ENCODE data around the gene AXDND1. TPM values are rescaled to one million over a fixed set of nuclear protein-coding genes. Genes with fewer than 3 reads are reported as not detected.

Gene AXDND1
- total and polyA plus RNA-seq, 12 donors: 0.03 to 0.17 (median 0.15) TPM; not detected in 8

DNA sequence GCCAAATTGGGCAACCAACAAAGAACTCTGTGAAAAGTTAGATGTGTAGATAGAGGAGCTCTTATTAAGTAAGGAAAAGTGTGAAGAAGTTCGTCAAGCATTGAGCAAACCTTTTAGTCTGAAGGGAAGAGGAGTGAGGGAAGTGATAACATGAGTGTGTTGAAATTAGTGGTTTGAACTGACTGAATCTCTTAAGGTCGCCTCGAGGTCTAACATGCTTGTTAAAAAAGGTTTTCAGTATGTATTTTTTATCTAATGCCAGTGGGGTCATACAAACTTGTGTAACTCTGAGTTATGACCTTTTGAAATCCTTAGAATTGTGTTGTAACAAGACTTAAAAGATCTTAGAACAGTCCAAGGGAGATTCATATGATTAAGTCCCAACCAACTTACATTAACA is 38.1 kb upstream of the AXDND1 start:
- Histone ChIP-seq H3K9me3 (peaks cover 0 to 10% (median 0%) of the 10 kb centered on the region in 11 donors), H3K36me3 (peaks cover 0 to 43% (median 0%) of the 10 kb centered on the region in 9 donors), H3K4me1 (peaks cover 0 to 25% (median 0%) of the 10 kb centered on the region in 9 donors), H3K27me3 (no peaks in the 10 kb centered on the region), H3K4me3 (no peak overlapping the region), H3K27ac (peak overlapping the region in 1 of 10 donors; percentile 75)
- TF ChIP-seq, protein P1, sequence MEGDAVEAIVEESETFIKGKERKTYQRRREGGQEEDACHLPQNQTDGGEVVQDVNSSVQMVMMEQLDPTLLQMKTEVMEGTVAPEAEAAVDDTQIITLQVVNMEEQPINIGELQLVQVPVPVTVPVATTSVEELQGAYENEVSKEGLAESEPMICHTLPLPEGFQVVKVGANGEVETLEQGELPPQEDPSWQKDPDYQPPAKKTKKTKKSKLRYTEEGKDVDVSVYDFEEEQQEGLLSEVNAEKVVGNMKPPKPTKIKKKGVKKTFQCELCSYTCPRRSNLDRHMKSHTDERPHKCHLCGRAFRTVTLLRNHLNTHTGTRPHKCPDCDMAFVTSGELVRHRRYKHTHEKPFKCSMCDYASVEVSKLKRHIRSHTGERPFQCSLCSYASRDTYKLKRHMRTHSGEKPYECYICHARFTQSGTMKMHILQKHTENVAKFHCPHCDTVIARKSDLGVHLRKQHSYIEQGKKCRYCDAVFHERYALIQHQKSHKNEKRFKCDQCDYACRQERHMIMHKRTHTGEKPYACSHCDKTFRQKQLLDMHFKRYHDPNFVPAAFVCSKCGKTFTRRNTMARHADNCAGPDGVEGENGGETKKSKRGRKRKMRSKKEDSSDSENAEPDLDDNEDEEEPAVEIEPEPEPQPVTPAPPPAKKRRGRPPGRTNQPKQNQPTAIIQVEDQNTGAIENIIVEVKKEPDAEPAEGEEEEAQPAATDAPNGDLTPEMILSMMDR (IDR thresholded peaks at IDR 0.05): no peak
- intact Hi-C loops (cut with DNase I): no loop called here
- ATAC-seq (no peak), DNase-seq (no peak)
- 64 to 65% methylated on average over 3 of the region's 3 CpGs for WGBS, 2 donors

DNA sequence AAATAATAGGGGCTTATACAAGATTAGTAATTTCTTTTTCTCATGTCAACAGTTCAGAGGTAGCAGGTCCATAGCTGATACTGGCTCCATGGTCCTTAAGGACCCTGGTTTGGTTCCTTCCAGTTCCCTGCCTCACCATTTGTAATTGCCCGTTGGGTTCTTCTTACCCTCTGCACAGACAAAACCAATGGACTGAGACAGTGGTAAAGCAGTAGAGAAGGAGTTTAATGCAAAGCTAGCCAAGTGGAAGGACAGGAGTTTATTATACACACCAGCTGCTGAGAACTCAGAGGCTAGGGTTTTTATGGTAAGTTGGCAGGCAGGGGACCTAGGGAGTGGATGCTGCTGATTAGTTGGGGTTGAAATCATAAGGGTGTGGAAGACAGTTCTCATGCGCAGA is 35.9 kb upstream of the AXDND1 start:
- 76 to 79% methylated on average over 2 of the region's 2 CpGs for WGBS, 2 donors
- TF ChIP-seq, protein P1 (IDR thresholded peaks at IDR 0.05): no peak
- Histone ChIP-seq H3K36me3 (peaks cover 0 to 33% (median 0%) of the 10 kb centered on the region in 9 donors), H3K9me3 (peaks cover 0 to 10% (median 0%) of the 10 kb centered on the region in 11 donors), H3K27ac (no peak overlapping the region), H3K27me3 (no peaks in the 10 kb centered on the region), H3K4me3 (no peak overlapping the region), H3K4me1 (peaks cover 0 to 21% (median 0%) of the 10 kb centered on the region in 9 donors)
- ATAC-seq (no peak), DNase-seq (no peak)
- intact Hi-C loops (cut with DNase I): no loop called here

DNA sequence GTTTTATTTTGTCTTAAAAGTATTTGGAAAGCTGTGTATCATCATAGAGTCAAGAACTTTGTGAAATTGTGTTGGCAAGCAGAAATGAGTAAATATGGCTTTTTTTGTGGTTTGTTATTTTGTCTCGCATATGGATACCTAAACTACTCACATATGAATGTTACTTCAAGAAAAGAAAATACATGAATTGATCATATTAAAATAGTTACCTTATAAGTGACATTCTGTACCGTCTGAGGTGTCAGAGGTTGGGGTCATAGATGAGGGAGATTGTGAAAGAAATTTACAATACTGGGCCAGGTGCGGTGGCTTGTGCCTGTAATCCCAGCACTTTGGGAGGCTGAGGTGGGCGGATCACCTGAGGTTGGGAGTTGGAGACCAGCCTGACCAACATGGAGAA is 31.3 kb upstream of the AXDND1 start:
- Histone ChIP-seq H3K27me3 (no peaks in the 10 kb centered on the region), H3K36me3 (peaks cover 0 to 60% (median 0%) of the 10 kb centered on the region in 9 donors), H3K4me1 (no peaks in the 10 kb centered on the region), H3K4me3 (no peak overlapping the region), H3K9me3 (peaks cover 0 to 7% (median 0%) of the 10 kb centered on the region in 11 donors), H3K27ac (no peak overlapping the region)
- WGBS, 2 donors: 96 to 99% methylated on average over 4 of the region's 4 CpGs
- intact Hi-C loops (cut with DNase I): no loop called here
- no peak for ATAC-seq
- TF ChIP-seq, protein P1 (IDR thresholded peaks at IDR 0.05): no peak
- no peak for DNase-seq

DNA sequence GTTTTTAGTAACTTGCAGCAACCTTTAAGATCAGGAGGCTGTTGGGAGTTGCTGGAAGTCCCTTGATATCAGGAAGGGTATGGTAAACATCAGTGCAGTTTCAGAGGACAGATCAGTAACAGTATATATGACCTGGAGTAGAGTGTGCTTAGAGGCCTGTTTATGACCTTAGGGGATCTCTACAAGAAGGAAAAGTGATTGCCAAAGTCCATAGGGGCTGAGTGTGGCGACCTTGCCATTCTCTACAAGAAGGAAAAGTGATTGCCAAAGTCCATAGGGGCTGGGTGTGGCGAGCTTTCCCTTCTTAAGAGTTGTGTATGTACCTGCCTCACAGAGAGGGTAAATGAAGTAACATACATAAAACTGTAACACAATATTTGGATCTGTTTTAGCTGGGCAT is 28.5 kb upstream of the AXDND1 start:
- DNase-seq (no peak), ATAC-seq (no peak)
- TF ChIP-seq, protein P1 (IDR thresholded peaks at IDR 0.05): no peak
- H3K27ac ChIP-seq: no peak overlapping the region
- H3K9me3 ChIP-seq: no peaks in the 10 kb centered on the region
- peaks cover 0 to 81% (median 13%) of the 10 kb centered on the region in 9 donors for H3K36me3 ChIP-seq
- H3K4me1 ChIP-seq: peaks cover 0 to 3% (median 0%) of the 10 kb centered on the region in 9 donors
- intact Hi-C loops (cut with DNase I): no loop called here
- H3K4me3 ChIP-seq: no peak overlapping the region
- no peaks in the 10 kb centered on the region for H3K27me3 ChIP-seq
- WGBS, 2 donors: 90 to 93% methylated on average over 2 of the region's 2 CpGs

Measured in heart right ventricle (tissue), 16 donors.